OCI-LY7 (cell line): ENCODE measurements around the gene THSD8. TPM values are rescaled to one million over a fixed set of nuclear protein-coding genes. Genes with fewer than 3 reads are reported as not detected.

Experiments
- BruUV-seq: library from RNA; stranded (reverse); fragments of 400-500 nt; replicated peaks from 2 replicates; lab custom pipeline; 2021; lab: Mats Ljungman, UMichigan
- CTCF ChIA-PET: fragments of 300-600 bp; sonication (Branson Sonifier 250); formaldehyde crosslinking; loops from one replicate; lab custom pipeline; 2022; ENCODE audit warnings: antibody characterized with exemption; ENCODE audit not compliant: unreplicated experiment; lab: Charles Lee
- POLR2A ChIA-PET: fragments of 300-600 bp; sonication (Branson Sonifier 250); formaldehyde crosslinking; loops from one replicate; lab custom pipeline; 2022; ENCODE audit warnings: antibody characterized with exemption; lab: Charles Lee
- DNase-seq: peaks from one replicate; pipeline ENCODE4 v3.0.0-alpha.2; 2015; ENCODE audit warnings: low spot score
- H2AFZ ChIP-seq: fragments of 200-600 bp; sonication (generic), shearing (Covaris generic); 2 replicates; pipeline ENCODE4 v1.6.1; 2014; ENCODE audit warnings: mild to moderate bottlenecking, antibody characterized with exemption, low read length, moderate library complexity
- H3K27ac ChIP-seq: fragments of 200-600 bp; sonication (generic); 2 replicates; pipeline ENCODE4 v1.5.1; 2014; ENCODE audit warnings: mixed run types, low read depth, mild to moderate bottlenecking, moderate library complexity, low read length, inconsistent platforms; ENCODE audit not compliant: poor library complexity, severe bottlenecking
- H3K36me3 ChIP-seq: fragments of 200-600 bp; sonication (generic); 2 replicates; pipeline ENCODE4 v1.6.1; 2014; ENCODE audit warnings: mild to moderate bottlenecking, antibody characterized with exemption, low read length, moderate library complexity, mixed read lengths; ENCODE audit not compliant: insufficient read depth
- H3K4me1 ChIP-seq: fragments of 200-600 bp; sonication (generic); 2 replicates; pipeline ENCODE4 v1.5.1; 2014; ENCODE audit warnings: mild to moderate bottlenecking, low read length; ENCODE audit not compliant: insufficient read depth, poor library complexity, severe bottlenecking
- H3K4me2 ChIP-seq: fragments of 200-600 bp; sonication (generic); 2 replicates; pipeline ENCODE4 v1.6.1; 2014; ENCODE audit warnings: mild to moderate bottlenecking, low read length
- H3K4me3 ChIP-seq: fragments of 200-600 bp; sonication (generic); 2 replicates; pipeline ENCODE4 v1.5.1; 2014; ENCODE audit warnings: mild to moderate bottlenecking, low read depth, low read length; ENCODE audit not compliant: poor library complexity, severe bottlenecking
- H3K79me2 ChIP-seq: fragments of 200-600 bp; sonication (generic); 2 replicates; pipeline ENCODE4 v1.6.1; 2016; ENCODE audit warnings: low read depth, mild to moderate bottlenecking, low read length, moderate library complexity, mixed read lengths; ENCODE audit not compliant: insufficient read depth
- H3K9me2 ChIP-seq: fragments of 200-600 bp; sonication (generic); 2 replicates; pipeline ENCODE4 v1.6.1; 2016; ENCODE audit warnings: mild to moderate bottlenecking, low read length, mixed read lengths; ENCODE audit not compliant: insufficient read depth
- H3K9me3 ChIP-seq: fragments of 200-600 bp; sonication (generic); 2 replicates; pipeline ENCODE4 v1.6.1; 2014; ENCODE audit warnings: mild to moderate bottlenecking, mixed run types, low read length, mixed read lengths
- H4K20me1 ChIP-seq: fragments of 200-600 bp; sonication (generic); 2 replicates; pipeline ENCODE4 v1.6.1; 2014; ENCODE audit warnings: mild to moderate bottlenecking, antibody characterized with exemption, low read length, moderate library complexity, mixed read lengths; ENCODE audit not compliant: insufficient read depth
- CTCF ChIP-seq: fragments of 200-600 bp; sonication (generic); conservative IDR thresholded peaks from 2 replicates; pipeline ENCODE4 v1.5.1; 2014; ENCODE audit warnings: mild to moderate bottlenecking, antibody characterized with exemption, low read length, moderate library complexity, mixed read lengths
- EZH2phosphoT487 ChIP-seq: fragments of 200-600 bp; sonication (generic); IDR thresholded peaks from 2 replicates; pipeline ENCODE4 v1.6.1; 2018; ENCODE audit warnings: low read depth, borderline replicate concordance, mild to moderate bottlenecking, mixed run types, antibody characterized with exemption, low read length, moderate library complexity, mixed read lengths
- intact Hi-C: fragments of 100-400 bp; cut with micrococcal nuclease; formaldehyde crosslinking; loops from one replicate; pipeline ENCODE4 v1.10.0; 2022; ENCODE audit not compliant: unreplicated experiment
- total RNA-seq, 2 experiments: library from RNA; depleted of rRNA in 1 of 2; stranded (reverse); fragments of >200 nt in 1 of 2; shearing (Covaris generic) in 1 of 2; gene quantifications; 2 replicates each; pipeline ENCODE4 v1.2.3, GENCODE V29; 2014 to 2022

THSD8 gene
- total RNA-seq, 2 experiments from 2014 or later, result 42.7 TPM; not detected in 1

- ChIA-PET POLR2A (interaction anchor here (0.9 to 1.0 kb wide), 2 partner anchors 9 to 61 kb away, joined by 3 to 5 read pairs; partner anchors contain the start of gene JUNB), CTCF (interaction anchor here (1.0 kb wide), 1 partner anchor 10 kb away, joined by 3 read pairs; no protein-coding TSS in a partner anchor)
- Histone ChIP-seq H3K36me3 (no peaks in the 10 kb centered on the region), H3K4me2 (peak overlapping the region; percentile 67), H2AFZ (peak overlapping the region; percentile 63), H3K9me3 (no peaks in the 10 kb centered on the region), H3K79me2 (no peaks in the 10 kb centered on the region), H3K4me1 (peaks cover 73% of the 10 kb centered on the region), H3K4me3 (peak overlapping the region; percentile 62), H3K9me2 (no peaks in the 10 kb centered on the region), H3K27ac (peak overlapping the region; percentile 22), H4K20me1 (no peaks in the 10 kb centered on the region)
- intact Hi-C loops, result no loop called here
- no TSS peak for BruUV-seq
- 0 out of 2 replicates have a peak, but pooled peaks have one; percentile 17 for TF ChIP-seq CTCF
- no peak for TF ChIP-seq EZH2phosphoT487
- peak; percentile 54 for DNase-seq
Measured at GRCh38 chr19:12782424-12783290, 19.2 kb upstream of the THSD8 start.

GRCh38 chr19:12783291-12783848 lies 18.5 kb upstream of the THSD8 start:
- Histone ChIP-seq H3K9me3 (no peaks in the 10 kb centered on the region), H3K27ac (peak overlapping the region; percentile 27), H3K4me1 (peaks cover 67% of the 10 kb centered on the region), H3K36me3 (no peaks in the 10 kb centered on the region), H2AFZ (peak overlapping the region; percentile 63; the same call in 1 of the 2 replicates), H3K9me2 (no peaks in the 10 kb centered on the region), H4K20me1 (no peaks in the 10 kb centered on the region), H3K79me2 (no peaks in the 10 kb centered on the region), H3K4me2 (peak overlapping the region; percentile 67), H3K4me3 (peak overlapping the region; percentile 62)
- ChIA-PET POLR2A (interaction anchor here (0.7 to 1.0 kb wide), 2 partner anchors 8 to 10 kb away, joined by 4 to 5 read pairs; partner anchors contain the start of gene JUNB), CTCF (interaction anchor here (1.0 kb wide), 1 partner anchor 10 kb away, joined by 3 read pairs; no protein-coding TSS in a partner anchor)
- no TSS peak for BruUV-seq
- intact Hi-C loops, result no loop called here
- DNase-seq, result no peak
- TF ChIP-seq CTCF (no peak), EZH2phosphoT487 (no peak)
